SK-N-SH (cell line): ENCODE results near the gene SMIM5. TPM values are rescaled to one million over a fixed set of nuclear protein-coding genes. Genes with fewer than 3 reads are reported as not detected.

Source experiments
- CTCF ChIA-PET: fragments of 300-600, 350-600 bp; formaldehyde crosslinking; extraction: SDS; loops from one replicate; lab custom pipeline; 2021; lab: Yijun Ruan, JAX
- POLR2A ChIA-PET: fragments of 350-600 bp; sonication (Branson Sonifier 250); formaldehyde crosslinking; extraction: SDS; loops from one replicate; lab custom pipeline; 2020; ENCODE audit warnings: antibody characterized with exemption, inconsistent platforms; lab: Yijun Ruan, JAX
- DNase-seq: peaks from one replicate; pipeline ENCODE4 v3.0.0; 2012
- H2AFZ ChIP-seq: fragments of 200-600 bp; sonication (generic); 2 replicates; pipeline ENCODE4 v1.8.1; 2016; ENCODE audit warnings: antibody characterized with exemption, mild to moderate bottlenecking, low read depth
- H3F3A ChIP-seq: fragments of 200-600 bp; sonication (generic); replicated peaks from 2 replicates; pipeline ENCODE3; 2016; ENCODE audit warnings: antibody characterized with exemption, mild to moderate bottlenecking; ENCODE audit not compliant: insufficient read depth
- H3K27ac ChIP-seq, 2 experiments: fragments of 200-500 bp in 1 of 2; fragments of 200-600 bp in 1 of 2; sonication (Bioruptor generic) in 1 of 2; sonication (generic), shearing (Covaris generic) in 1 of 2; 2 replicates each; pipeline versions ENCODE4 v1.5.1 to v1.6.1; 2014 to 2016; ENCODE audit warnings: low read depth in 2 of 2, inconsistent platforms in 1 of 2, low read length in 1 of 2, mild to moderate bottlenecking in 1 of 2, mixed read lengths in 1 of 2
- H3K27me3 ChIP-seq: fragments of 200-600 bp; sonication (generic), shearing (Covaris generic); 2 replicates; pipeline ENCODE4 v1.6.1; 2016; ENCODE audit warnings: mixed run types; ENCODE audit not compliant: insufficient read depth
- H3K36me3 ChIP-seq, 2 experiments: fragments of 200-500 bp in 1 of 2; fragments of 200-600 bp in 1 of 2; sonication (Bioruptor generic) in 1 of 2; sonication (generic) in 1 of 2; replicated peaks in 1 of 2; 2 replicates each; pipeline versions ENCODE3 to v1.5.1; 2014 to 2016; ENCODE audit warnings: low read length in 1 of 2, mild to moderate bottlenecking in 1 of 2; ENCODE audit not compliant: insufficient read depth in 2 of 2, control insufficient read depth in 1 of 2
- H3K4me1 ChIP-seq, 2 experiments: fragments of 200-500 bp in 1 of 2; fragments of 200-600 bp in 1 of 2; sonication (Bioruptor generic) in 1 of 2; sonication (generic), shearing (Covaris generic) in 1 of 2; 2 replicates each; pipeline versions ENCODE4 v1.5.1 to v1.6.1; 2014 to 2016; ENCODE audit warnings: low read depth in 1 of 2, low read length in 1 of 2, mixed run types in 1 of 2; ENCODE audit not compliant: insufficient read depth in 2 of 2, control insufficient read depth in 1 of 2
- H3K4me2 ChIP-seq: fragments of 200-600 bp; sonication (generic), shearing (Covaris generic); 2 replicates; pipeline ENCODE4 v1.6.1; 2017; ENCODE audit warnings: mixed run types
- H3K4me3 ChIP-seq, 2 experiments: fragments of 200-500 bp in 1 of 2; fragments of 200-600 bp in 1 of 2; sonication (Bioruptor generic) in 1 of 2; sonication (generic), shearing (Covaris generic) in 1 of 2; 2 replicates each; pipeline versions ENCODE4 v1.5.1 to v1.8.1; 2014 to 2016; ENCODE audit warnings: low read depth in 2 of 2, inconsistent platforms in 1 of 2, low read length in 1 of 2, mild to moderate bottlenecking in 1 of 2, mixed read lengths in 1 of 2, moderate library complexity in 1 of 2
- H3K79me2 ChIP-seq: fragments of 200-600 bp; sonication (generic); 2 replicates; pipeline ENCODE4 v1.8.1; 2017; ENCODE audit warnings: mild to moderate bottlenecking; ENCODE audit not compliant: insufficient read depth
- H3K9ac ChIP-seq: fragments of 200-600 bp; sonication (generic); 2 replicates; pipeline ENCODE4 v1.6.1; 2017; ENCODE audit warnings: mixed run types
- H3K9me2 ChIP-seq: fragments of 200-600 bp; sonication (generic); 2 replicates; pipeline ENCODE4 v1.6.1; 2017; ENCODE audit warnings: mixed run types
- H3K9me3 ChIP-seq: fragments of 200-600 bp; sonication (generic); 2 replicates; pipeline ENCODE4 v1.6.1; 2017; ENCODE audit warnings: mixed run types, mild to moderate bottlenecking, moderate library complexity
- H4K20me1 ChIP-seq: fragments of 200-600 bp; sonication (generic); 2 replicates; pipeline ENCODE4 v1.6.1; 2017; ENCODE audit warnings: mild to moderate bottlenecking, mixed run types; ENCODE audit not compliant: insufficient read depth
- CHD2 ChIP-seq: fragments of 150-350 bp; IDR thresholded peaks from 2 replicates; pipeline ENCODE4 v1.6.1; 2018; ENCODE audit warnings: low read length; ENCODE audit not compliant: partially characterized antibody
- ELF1 ChIP-seq: IDR thresholded peaks from 2 replicates; pipeline ENCODE4 v1.4.0; 2012
- EZH2phosphoT487 ChIP-seq: fragments of 200-600 bp; sonication (generic); IDR thresholded peaks from 2 replicates; pipeline ENCODE4 v1.6.1; 2017; ENCODE audit warnings: low read depth, mixed run types, mild to moderate bottlenecking, antibody characterized with exemption, moderate library complexity, borderline replicate concordance
- FOXJ3 ChIP-seq: sonication (generic); formaldehyde crosslinking; IDR thresholded peaks from 2 replicates; pipeline ENCODE4 v1.5.1; 2020; ENCODE audit warnings: mild to moderate bottlenecking, missing genetic modification reagents
- FOXM1 ChIP-seq: IDR thresholded peaks from 2 replicates; pipeline ENCODE4 v1.4.0; 2012; ENCODE audit warnings: low read depth, mild to moderate bottlenecking
- GABPA ChIP-seq: IDR thresholded peaks from 2 replicates; pipeline ENCODE4 v1.4.0; 2012; ENCODE audit warnings: low read depth, mild to moderate bottlenecking
- GATA2 ChIP-seq: sonication (generic); formaldehyde crosslinking; IDR thresholded peaks from 2 replicates; pipeline ENCODE4 v1.5.0; 2020; ENCODE audit warnings: mild to moderate bottlenecking, missing genetic modification reagents
- JUND ChIP-seq: IDR thresholded peaks from 2 replicates; pipeline ENCODE4 v1.4.0; 2012
- NFIC ChIP-seq: IDR thresholded peaks from 2 replicates; pipeline ENCODE4 v1.4.0; 2012; ENCODE audit warnings: borderline replicate concordance
- NRF1 ChIP-seq: IDR thresholded peaks from 2 replicates; pipeline ENCODE4 v1.6.1; 2012; ENCODE audit warnings: low read depth, mild to moderate bottlenecking, low read length
- POLR2AphosphoS5 ChIP-seq: IDR thresholded peaks from 2 replicates; pipeline ENCODE4 v1.6.1; 2012; ENCODE audit warnings: low read depth, low read length
- RCOR1 ChIP-seq: fragments of 150-350 bp; IDR thresholded peaks from 2 replicates; pipeline ENCODE4 v1.6.1; 2017; ENCODE audit warnings: antibody characterized with exemption, low read length
- RFX5 ChIP-seq: IDR thresholded peaks from 2 replicates; pipeline ENCODE4 v1.6.1; 2012; ENCODE audit warnings: mild to moderate bottlenecking, improper control_type of control experiment, low read length
- RXRA ChIP-seq: IDR thresholded peaks from 2 replicates; pipeline ENCODE4 v1.4.0; 2012; ENCODE audit warnings: low read depth, mild to moderate bottlenecking, borderline replicate concordance
- SMC3 ChIP-seq: IDR thresholded peaks from 2 replicates; pipeline ENCODE4 v1.6.1; 2012; ENCODE audit warnings: low read depth, low read length, improper control_type of control experiment
- TEAD4 ChIP-seq: IDR thresholded peaks from 2 replicates; pipeline ENCODE4 v1.4.0; 2012; ENCODE audit warnings: mild to moderate bottlenecking, borderline replicate concordance; ENCODE audit not compliant: insufficient read depth
- YY1 ChIP-seq: IDR thresholded peaks from 2 replicates; pipeline ENCODE4 v1.4.0; 2012; ENCODE audit warnings: low read depth, mild to moderate bottlenecking
- WGBS: methylation state at CpG from one replicate; pipeline ENCODE4 v1.1.6; 2017; ENCODE audit warnings: low lambda C conversion rate; 5-methylcytosine and 5-hydroxymethylcytosine counted together
- polyA plus RNA-seq, 3 experiments: library from polyadenylated mRNA; depleted of rRNA; stranded (reverse); fragments of >200 nt; gene quantifications; 2 replicates each; pipeline ENCODE4 v1.2.3, GENCODE V29; 2012
- TF ChIP-seq, protein P1 (sequence below): IDR thresholded peaks from 2 replicates; pipeline ENCODE4; 2012
- TF ChIP-seq, protein P2 (sequence below): IDR thresholded peaks from 2 replicates; pipeline ENCODE4 v1.4.0; 2012; ENCODE audit warnings: low read depth
- TF ChIP-seq, protein P3 (sequence below): IDR thresholded peaks from 2 replicates; pipeline ENCODE4 v1.4.0; 2012; ENCODE audit warnings: low read depth, borderline replicate concordance
- TF ChIP-seq, protein P4 (sequence below): fragments of 150-350 bp; IDR thresholded peaks from 2 replicates; pipeline ENCODE4 v1.6.1; 2017; ENCODE audit warnings: antibody characterized with exemption, low read length, low read depth, borderline replicate concordance

SMIM5 gene
- polyA plus RNA-seq, 1 of the 3 experiments (the other 2 are of a cell fraction), result 0.02 TPM

DNA sequence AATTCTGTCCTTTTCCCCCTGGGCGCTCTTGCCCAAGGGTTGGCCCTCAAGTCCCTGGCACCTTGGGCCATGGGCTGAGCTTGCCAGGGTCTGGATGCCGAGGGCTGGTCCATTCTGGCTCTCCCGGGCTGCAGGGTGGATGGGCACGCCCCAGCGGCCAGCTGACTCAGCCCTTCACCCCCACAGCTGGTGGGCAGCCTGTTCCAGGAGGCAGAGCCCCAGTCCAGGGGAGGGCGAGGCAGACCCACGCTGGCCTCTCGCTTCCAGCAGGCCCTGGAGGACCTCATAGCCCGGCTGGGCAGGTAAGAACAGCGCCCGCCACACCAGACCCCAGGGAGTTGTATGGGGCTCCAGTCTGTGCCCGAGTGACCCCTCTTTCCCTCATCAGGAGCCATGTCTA lies 30.6 kb upstream of the SMIM5 start (continued):
- TF ChIP-seq CHD2, result no peak
- no peak for TF ChIP-seq TEAD4

GRCh38 chr17:75603123-75603522 lies 30.1 kb upstream of the SMIM5 start:
- WGBS, result 76% methylated on average over 9 of the region's 9 CpGs
- Histone ChIP-seq H3K4me2 (no peak overlapping the region), H3K27ac (no peak overlapping the region), H3K36me3 (no peaks in the 10 kb centered on the region), H2AFZ (no peak overlapping the region), H3K9me2 (no peaks in the 10 kb centered on the region), H3K4me3 (no peak overlapping the region), H3K4me1 (no peaks in the 10 kb centered on the region), H3K79me2 (no peaks in the 10 kb centered on the region), H3K9me3 (no peaks in the 10 kb centered on the region), H3K27me3 (no peaks in the 10 kb centered on the region), H3K9ac (no peak overlapping the region), H4K20me1 (no peaks in the 10 kb centered on the region), H3F3A (no peaks in the 10 kb centered on the region)
- no peak for DNase-seq
- ChIA-PET POLR2A (interaction anchor here (0.6 to 0.7 kb wide), 2 partner anchors 17 to 41 kb away, joined by 3 read pairs; no protein-coding TSS in a partner anchor), CTCF (interaction anchor here (0.7 to 8.9 kb wide), 8 partner anchors 12 to 224 kb away, joined by 3 to 103 read pairs (median 27); partner anchors contain the start of genes SMIM5 and TSEN54)
- TF ChIP-seq EZH2phosphoT487 (no peak), RXRA (no peak), RCOR1 (no peak), RFX5 (no peak), FOXJ3 (CRISPR knock-in tag) (no peak), NFIC (no peak), GABPA (no peak), ELF1 (no peak), NRF1 (no peak), POLR2AphosphoS5 (no peak), FOXM1 (no peak), YY1 (no peak), CHD2 (no peak), JUND (no peak), SMC3 (no peak), GATA2 (CRISPR knock-in tag) (no peak)
- TF ChIP-seq, protein P1, sequence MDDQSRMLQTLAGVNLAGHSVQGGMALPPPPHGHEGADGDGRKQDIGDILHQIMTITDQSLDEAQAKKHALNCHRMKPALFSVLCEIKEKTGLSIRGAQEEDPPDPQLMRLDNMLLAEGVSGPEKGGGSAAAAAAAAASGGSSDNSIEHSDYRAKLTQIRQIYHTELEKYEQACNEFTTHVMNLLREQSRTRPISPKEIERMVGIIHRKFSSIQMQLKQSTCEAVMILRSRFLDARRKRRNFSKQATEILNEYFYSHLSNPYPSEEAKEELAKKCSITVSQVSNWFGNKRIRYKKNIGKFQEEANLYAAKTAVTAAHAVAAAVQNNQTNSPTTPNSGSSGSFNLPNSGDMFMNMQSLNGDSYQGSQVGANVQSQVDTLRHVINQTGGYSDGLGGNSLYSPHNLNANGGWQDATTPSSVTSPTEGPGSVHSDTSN, result no peak
- TF ChIP-seq, protein P2, sequence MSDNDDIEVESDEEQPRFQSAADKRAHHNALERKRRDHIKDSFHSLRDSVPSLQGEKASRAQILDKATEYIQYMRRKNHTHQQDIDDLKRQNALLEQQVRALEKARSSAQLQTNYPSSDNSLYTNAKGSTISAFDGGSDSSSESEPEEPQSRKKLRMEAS, result no peak
- TF ChIP-seq, protein P3, sequence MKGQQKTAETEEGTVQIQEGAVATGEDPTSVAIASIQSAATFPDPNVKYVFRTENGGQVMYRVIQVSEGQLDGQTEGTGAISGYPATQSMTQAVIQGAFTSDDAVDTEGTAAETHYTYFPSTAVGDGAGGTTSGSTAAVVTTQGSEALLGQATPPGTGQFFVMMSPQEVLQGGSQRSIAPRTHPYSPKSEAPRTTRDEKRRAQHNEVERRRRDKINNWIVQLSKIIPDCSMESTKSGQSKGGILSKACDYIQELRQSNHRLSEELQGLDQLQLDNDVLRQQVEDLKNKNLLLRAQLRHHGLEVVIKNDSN, result no peak
- TF ChIP-seq, protein P4, sequence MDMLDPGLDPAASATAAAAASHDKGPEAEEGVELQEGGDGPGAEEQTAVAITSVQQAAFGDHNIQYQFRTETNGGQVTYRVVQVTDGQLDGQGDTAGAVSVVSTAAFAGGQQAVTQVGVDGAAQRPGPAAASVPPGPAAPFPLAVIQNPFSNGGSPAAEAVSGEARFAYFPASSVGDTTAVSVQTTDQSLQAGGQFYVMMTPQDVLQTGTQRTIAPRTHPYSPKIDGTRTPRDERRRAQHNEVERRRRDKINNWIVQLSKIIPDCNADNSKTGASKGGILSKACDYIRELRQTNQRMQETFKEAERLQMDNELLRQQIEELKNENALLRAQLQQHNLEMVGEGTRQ, result no peak
